IgD-negative memory B cell (primary cell): ENCODE measurements around the gene SCN3B. TPM values are rescaled to one million over a fixed set of nuclear protein-coding genes. Genes with fewer than 3 reads are reported as not detected.

ENCODE experiments used
- H3K27ac Mint-ChIP-seq, 3 donors: one replicate each; pipeline ENCODE4 v1.8.0; 2020 to 2022; ENCODE audit warnings: mild to moderate bottlenecking in 3 of 3, mixed read lengths in 3 of 3, moderate library complexity in 1 of 3
- H3K27me3 Mint-ChIP-seq: one replicate; pipeline ENCODE4 v1.8.0; 2021; ENCODE audit warnings: mixed read lengths
- H3K36me3 Mint-ChIP-seq: one replicate; pipeline ENCODE4 v1.8.0; 2020; ENCODE audit warnings: mild to moderate bottlenecking, mixed read lengths
- H3K4me1 Mint-ChIP-seq, 3 donors: one replicate each; pipeline ENCODE4 v1.8.0; 2020 to 2022; ENCODE audit warnings: mixed read lengths in 3 of 3, mild to moderate bottlenecking in 1 of 3
- H3K4me3 Mint-ChIP-seq, 4 donors: one replicate each; pipeline ENCODE4 v1.8.0; 2020 to 2022; ENCODE audit warnings: mild to moderate bottlenecking in 4 of 4, mixed read lengths in 4 of 4, moderate library complexity in 3 of 4
- H3K9me3 Mint-ChIP-seq, 3 donors: one replicate each; pipeline ENCODE4 v1.8.0; 2020 to 2021; ENCODE audit warnings: mixed read lengths in 3 of 3, mild to moderate bottlenecking in 1 of 3
- polyA plus RNA-seq: library from polyadenylated mRNA; unstranded; fragments of 300-500 nt; fragmentation: Illumina TruSeq; gene quantifications from one replicate; pipeline ENCODE4 v1.2.3, GENCODE V29; 2021

The SCN3B gene
- polyA plus RNA-seq, 1 donor from 2014 or later: not detected

DNA sequence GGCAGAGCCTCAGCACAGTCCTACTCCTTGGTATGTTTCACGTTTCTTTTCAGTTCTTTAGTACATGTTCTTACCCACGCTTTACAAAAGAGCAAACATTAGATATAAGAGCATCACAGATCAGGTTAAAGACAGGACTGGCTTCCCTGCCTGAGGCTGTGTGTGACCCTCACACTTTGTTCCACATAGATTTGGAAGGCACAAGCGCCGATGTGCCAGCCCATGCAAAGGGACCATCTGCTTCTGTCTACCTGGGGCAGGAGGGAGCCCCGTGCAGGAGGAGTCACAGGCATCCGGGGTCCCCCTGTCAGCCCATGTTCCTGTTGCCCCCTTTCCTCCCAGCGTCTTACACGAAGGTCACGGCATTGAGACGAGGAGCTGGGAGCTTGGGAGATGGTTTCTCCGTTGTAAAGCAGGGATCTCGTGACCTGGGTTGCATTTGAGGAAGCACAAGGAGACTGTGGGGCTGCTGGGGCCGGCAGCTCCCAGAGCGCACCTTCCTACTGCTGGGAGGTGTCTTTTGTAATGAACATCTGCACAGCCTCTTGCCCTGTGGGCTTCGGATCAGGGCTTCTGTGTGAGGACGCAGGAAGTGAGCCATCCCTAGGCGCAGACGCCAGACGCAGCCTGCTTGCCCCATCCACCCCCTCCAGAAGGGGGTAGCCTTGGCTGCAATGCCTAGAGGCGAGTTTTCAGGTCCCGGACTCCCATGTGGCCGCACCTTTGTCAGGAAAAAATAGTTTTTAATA is 72.6 kb downstream of the SCN3B start:
- Mint-ChIP-seq H3K9me3 (no peaks in the 10 kb centered on the region), H3K36me3 (no peaks in the 10 kb centered on the region), H3K27ac (no peak overlapping the region), H3K4me1 (peaks cover 4 to 11% (median 5%) of the 10 kb centered on the region in 3 donors), H3K4me3 (no peak overlapping the region), H3K27me3 (no peaks in the 10 kb centered on the region)

DNA sequence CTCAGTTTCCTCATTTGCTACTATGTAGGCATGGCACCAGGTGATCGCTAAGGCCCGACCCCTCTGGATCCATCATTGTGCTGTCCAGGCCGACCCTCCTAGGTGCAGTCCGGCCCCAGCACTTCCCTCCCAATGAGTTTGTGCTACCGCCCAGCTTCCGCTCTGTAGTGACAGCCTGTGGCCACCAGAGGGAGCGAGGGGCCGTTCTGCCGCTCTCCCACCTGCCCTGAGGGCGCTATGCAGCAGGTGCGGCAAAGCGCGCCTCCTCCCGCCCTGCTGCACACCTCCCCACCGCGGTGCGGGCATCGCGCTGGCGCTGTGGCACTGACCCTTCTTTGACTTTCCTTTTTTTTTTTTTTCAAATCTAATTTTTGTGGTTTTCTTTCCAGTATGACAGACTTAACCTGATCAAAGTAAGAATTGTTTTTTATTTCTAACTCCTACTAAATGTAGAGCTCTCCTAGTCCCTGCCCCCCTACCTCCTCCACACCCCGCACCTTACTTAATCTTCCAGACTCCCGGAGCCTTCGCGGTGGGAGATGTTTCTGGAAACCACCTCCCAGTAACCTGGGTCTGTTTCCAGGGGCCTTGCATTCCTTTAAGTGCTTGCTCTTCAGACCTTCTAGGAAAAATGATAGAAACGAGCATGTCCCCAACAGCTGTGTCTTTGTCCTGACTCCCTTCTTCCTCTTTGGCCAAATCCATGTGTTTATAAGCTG is 73.7 kb downstream of the SCN3B start:
- Mint-ChIP-seq H3K9me3 (no peaks in the 10 kb centered on the region), H3K36me3 (peaks cover 2% of the 10 kb centered on the region), H3K4me1 (peaks cover 6 to 15% (median 13%) of the 10 kb centered on the region in 3 donors), H3K27me3 (peaks cover 2% of the 10 kb centered on the region), H3K27ac (no peak overlapping the region), H3K4me3 (peak overlapping the region in 2 of 4 donors; percentile 24 to 43)

DNA sequence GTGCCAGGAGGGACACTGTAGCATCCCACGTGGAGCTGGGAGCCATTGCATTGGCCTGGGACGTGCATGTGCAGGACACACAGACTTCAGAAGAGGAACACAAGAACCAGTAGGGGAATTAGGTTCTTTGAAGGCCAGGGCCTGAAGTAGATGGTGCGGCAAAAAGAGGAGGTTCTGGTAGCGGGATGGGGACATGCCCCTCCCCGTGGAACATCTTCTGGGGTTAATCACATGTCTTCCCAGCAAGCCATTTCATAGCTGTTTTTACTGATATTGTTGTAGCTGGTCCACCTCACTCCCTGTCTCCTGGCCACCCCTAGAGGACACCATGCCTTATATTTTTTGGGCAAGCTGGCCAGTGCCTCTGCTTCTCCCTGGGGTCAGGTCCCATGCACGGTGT is 74.3 kb downstream of the SCN3B start:
- Mint-ChIP-seq H3K4me3 (no peak overlapping the region), H3K27ac (no peak overlapping the region), H3K4me1 (peaks cover 6 to 15% (median 13%) of the 10 kb centered on the region in 3 donors), H3K27me3 (peaks cover 2% of the 10 kb centered on the region), H3K36me3 (peaks cover 2% of the 10 kb centered on the region), H3K9me3 (no peaks in the 10 kb centered on the region)

DNA sequence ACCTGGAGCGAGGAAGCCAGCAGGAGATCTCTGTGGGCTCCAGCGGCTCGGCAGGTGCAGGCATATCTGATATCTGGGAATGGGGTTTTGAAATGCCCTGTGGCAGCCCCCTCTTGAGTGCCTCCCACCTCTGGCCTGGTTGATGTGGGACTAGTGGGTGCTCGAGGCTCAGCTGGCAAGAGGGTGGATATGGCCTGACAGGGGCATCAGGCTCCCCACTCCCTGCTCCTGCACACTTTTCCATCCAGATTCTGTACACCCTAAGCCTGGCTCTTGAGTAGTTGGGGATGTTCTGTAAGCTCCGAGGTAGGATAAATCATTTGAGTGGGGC is 75.0 kb downstream of the SCN3B start:
- Mint-ChIP-seq H3K4me3 (no peak overlapping the region), H3K9me3 (no peaks in the 10 kb centered on the region), H3K4me1 (peaks cover 6 to 15% (median 13%) of the 10 kb centered on the region in 3 donors), H3K27ac (no peak overlapping the region), H3K36me3 (peaks cover 2% of the 10 kb centered on the region), H3K27me3 (peaks cover 2% of the 10 kb centered on the region)

Other genes starting within 250 kb of the SCN3B start
- gene GRAMD1B, start 224.4 kb downstream of the SCN3B start, polyA plus RNA-seq: not detected
- 13.8 TPM for gene ZNF202, start 87.0 kb upstream of the SCN3B start, polyA plus RNA-seq
- gene OR6X1, start 99.9 kb upstream of the SCN3B start, polyA plus RNA-seq: not detected
- gene OR6M1, start 151.7 kb upstream of the SCN3B start, polyA plus RNA-seq: not detected
- gene TMEM225, start 231.0 kb upstream of the SCN3B start, polyA plus RNA-seq: not detected
- not detected for gene OR8D4, start 247.5 kb upstream of the SCN3B start, polyA plus RNA-seq